Measurements from ENCODE around the gene RAD21L1. TPM values are rescaled to one million over a fixed set of nuclear protein-coding genes. Genes with fewer than 3 reads are reported as not detected.
A peak's percentile ranks its signal among the peaks of the same experiment; 100 is the strongest.

The RAD21L1 gene
- total RNA-seq, 2 donors from 2014 or later = not detected

DNA sequence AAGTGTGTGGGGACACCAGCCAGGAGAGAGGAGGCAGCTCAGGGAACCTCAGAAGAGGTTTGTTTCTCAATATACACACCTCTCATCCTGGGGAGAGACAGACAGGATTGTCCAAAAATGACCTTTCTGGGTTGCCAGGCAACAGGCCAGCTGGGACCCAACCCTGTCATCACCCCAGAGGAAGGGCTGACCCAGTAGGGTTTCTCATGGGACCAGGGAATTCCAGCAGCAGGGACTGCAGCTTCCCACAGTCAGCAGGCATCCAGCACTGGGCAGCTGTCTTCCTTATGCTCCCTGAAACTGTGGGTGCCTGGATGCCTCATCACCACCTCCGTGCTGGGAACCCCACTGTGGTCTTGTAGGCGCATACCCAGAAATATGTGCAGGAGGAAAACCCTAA, 21.3 kb upstream of the RAD21L1 start:
- Histone ChIP-seq H3K27me3 (no peaks in the 10 kb centered on the region), H3K36me3 (no peaks in the 10 kb centered on the region), H3K4me1 (no peaks in the 10 kb centered on the region), H3K4me3 (no peak overlapping the region), H3K9me3 (no peaks in the 10 kb centered on the region), H3K27ac (no peak overlapping the region)
- TF ChIP-seq, protein P1, sequence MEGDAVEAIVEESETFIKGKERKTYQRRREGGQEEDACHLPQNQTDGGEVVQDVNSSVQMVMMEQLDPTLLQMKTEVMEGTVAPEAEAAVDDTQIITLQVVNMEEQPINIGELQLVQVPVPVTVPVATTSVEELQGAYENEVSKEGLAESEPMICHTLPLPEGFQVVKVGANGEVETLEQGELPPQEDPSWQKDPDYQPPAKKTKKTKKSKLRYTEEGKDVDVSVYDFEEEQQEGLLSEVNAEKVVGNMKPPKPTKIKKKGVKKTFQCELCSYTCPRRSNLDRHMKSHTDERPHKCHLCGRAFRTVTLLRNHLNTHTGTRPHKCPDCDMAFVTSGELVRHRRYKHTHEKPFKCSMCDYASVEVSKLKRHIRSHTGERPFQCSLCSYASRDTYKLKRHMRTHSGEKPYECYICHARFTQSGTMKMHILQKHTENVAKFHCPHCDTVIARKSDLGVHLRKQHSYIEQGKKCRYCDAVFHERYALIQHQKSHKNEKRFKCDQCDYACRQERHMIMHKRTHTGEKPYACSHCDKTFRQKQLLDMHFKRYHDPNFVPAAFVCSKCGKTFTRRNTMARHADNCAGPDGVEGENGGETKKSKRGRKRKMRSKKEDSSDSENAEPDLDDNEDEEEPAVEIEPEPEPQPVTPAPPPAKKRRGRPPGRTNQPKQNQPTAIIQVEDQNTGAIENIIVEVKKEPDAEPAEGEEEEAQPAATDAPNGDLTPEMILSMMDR (IDR thresholded peaks at IDR 0.05) = no peak
- DNase-seq (ENCODE audit: low spot score) = no peak

DNA sequence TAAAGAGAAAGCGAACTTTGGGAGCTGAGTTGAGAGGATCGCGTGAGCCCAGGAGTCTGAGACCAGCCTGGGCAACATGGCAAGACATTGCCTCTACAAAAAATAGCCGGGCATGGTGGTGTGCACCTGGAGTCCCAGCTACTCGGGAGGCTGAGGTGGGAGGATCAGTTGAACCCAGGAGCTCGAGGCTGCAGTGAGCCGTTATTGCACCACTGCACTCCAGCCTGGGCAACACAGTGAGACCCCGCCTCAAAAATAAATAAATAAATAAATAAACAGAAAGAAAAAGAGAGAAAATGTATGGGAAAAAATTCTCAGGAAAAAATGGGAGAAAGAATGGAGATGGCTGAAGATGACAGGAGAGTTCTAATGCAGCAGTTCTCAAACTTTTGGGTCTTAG, 20.0 kb upstream of the RAD21L1 start:
- DNase-seq (ENCODE audit: low spot score) = no peak
- Histone ChIP-seq H3K9me3 (no peaks in the 10 kb centered on the region), H3K4me3 (no peak overlapping the region), H3K27ac (no peak overlapping the region), H3K4me1 (no peaks in the 10 kb centered on the region), H3K27me3 (no peaks in the 10 kb centered on the region), H3K36me3 (no peaks in the 10 kb centered on the region)
- TF ChIP-seq, protein P1 (IDR thresholded peaks at IDR 0.05) = no peak

GRCh38 chr20:1206366-1207148, 19.3 kb upstream of the RAD21L1 start:
- Histone ChIP-seq H3K36me3 (no peaks in the 10 kb centered on the region), H3K27me3 (no peaks in the 10 kb centered on the region), H3K27ac (no peak overlapping the region), H3K4me1 (no peaks in the 10 kb centered on the region), H3K9me3 (no peaks in the 10 kb centered on the region), H3K4me3 (no peak overlapping the region)
- DNase-seq (ENCODE audit: low spot score) = no peak
- TF ChIP-seq, protein P1 (IDR thresholded peaks at IDR 0.05) = no peak

GRCh38 chr20:1207293-1207878, 18.5 kb upstream of the RAD21L1 start:
- Histone ChIP-seq H3K36me3 (no peaks in the 10 kb centered on the region), H3K4me3 (no peak overlapping the region), H3K27ac (no peak overlapping the region), H3K9me3 (no peaks in the 10 kb centered on the region), H3K27me3 (no peaks in the 10 kb centered on the region), H3K4me1 (no peaks in the 10 kb centered on the region)
- no peak for DNase-seq (ENCODE audit: low spot score)
- TF ChIP-seq, protein P1 (IDR thresholded peaks at IDR 0.05) = no peak

- no peaks in the 10 kb centered on the region for H3K36me3 ChIP-seq
- no peak overlapping the region for H3K4me3 ChIP-seq
- no peak overlapping the region for H3K27ac ChIP-seq
- no peak for DNase-seq (ENCODE audit: low spot score)
- no peaks in the 10 kb centered on the region for H3K4me1 ChIP-seq
- TF ChIP-seq, protein P1 (IDR thresholded peaks at IDR 0.05) = peak in 1 of 2 donors; percentile 13
- no peaks in the 10 kb centered on the region for H3K9me3 ChIP-seq
- H3K27me3 ChIP-seq = no peaks in the 10 kb centered on the region
These were observed 16.1 kb upstream of the RAD21L1 start for GRCh38 chr20:1209447-1210387.

All from right atrium auricular region (tissue), 2 donors.